H9 (cell line): ENCODE results near the gene PHF1. TPM values are rescaled to one million over a fixed set of nuclear protein-coding genes. Genes with fewer than 3 reads are reported as not detected.

Experiments
- DNase-seq: peaks from one replicate; pipeline ENCODE4 v3.0.0-alpha.2; 2017
- H2AFZ ChIP-seq: one replicate; pipeline ENCODE4 v1.6.1; 2013; ENCODE audit warnings: mild to moderate bottlenecking, low read length, control low read depth, moderate library complexity
- H2AK5ac ChIP-seq: 2 replicates; pipeline ENCODE4 v1.6.1; 2013; ENCODE audit warnings: low read length, control low read depth, mixed read lengths; ENCODE audit not compliant: insufficient read length
- H2BK120ac ChIP-seq: one replicate; pipeline ENCODE4 v1.6.1; 2013; ENCODE audit warnings: low read depth, mild to moderate bottlenecking, low read length, control low read depth, inconsistent platforms; ENCODE audit not compliant: poor library complexity, severe bottlenecking
- H2BK12ac ChIP-seq: 2 replicates; pipeline ENCODE4 v1.6.1; 2013; ENCODE audit warnings: low read length, control low read depth, mixed read lengths, low read depth; ENCODE audit not compliant: insufficient read length
- H2BK15ac ChIP-seq: 2 replicates; pipeline ENCODE4 v1.6.1; 2013; ENCODE audit warnings: low read depth, low read length, control low read depth
- H2BK20ac ChIP-seq: one replicate; pipeline ENCODE4 v1.6.1; 2013; ENCODE audit warnings: low read depth, mild to moderate bottlenecking, low read length, control low read depth, inconsistent platforms; ENCODE audit not compliant: poor library complexity, severe bottlenecking
- H2BK5ac ChIP-seq: 2 replicates; pipeline ENCODE4 v1.6.1; 2013; ENCODE audit warnings: low read length, control low read depth, mixed read lengths; ENCODE audit not compliant: insufficient read length
- H3K14ac ChIP-seq: 2 replicates; pipeline ENCODE4 v1.6.1; 2013; ENCODE audit warnings: low read length, control low read depth; ENCODE audit not compliant: insufficient read depth
- H3K18ac ChIP-seq: 2 replicates; pipeline ENCODE4 v1.6.1; 2013; ENCODE audit warnings: low read depth, mild to moderate bottlenecking, mixed read lengths, low read length, control low read depth; ENCODE audit not compliant: insufficient read length
- H3K23ac ChIP-seq: 2 replicates; pipeline ENCODE4 v1.6.1; 2013; ENCODE audit warnings: low read length, control low read depth, mixed read lengths, low read depth; ENCODE audit not compliant: insufficient read length
- H3K23me2 ChIP-seq: 2 replicates; pipeline ENCODE4 v1.6.1; 2013; ENCODE audit warnings: low read depth, mild to moderate bottlenecking, mixed read lengths, low read length, control low read depth; ENCODE audit not compliant: insufficient read length, poor library complexity, severe bottlenecking
- H3K27ac ChIP-seq: 2 replicates; pipeline ENCODE4 v1.5.1; 2013; ENCODE audit warnings: low read length, control low read depth, mixed read lengths, low read depth; ENCODE audit not compliant: insufficient read length
- H3K27me3 ChIP-seq: 2 replicates; pipeline ENCODE4 v1.6.1; 2013; ENCODE audit warnings: low read length, control low read depth, inconsistent platforms; ENCODE audit not compliant: insufficient read depth
- H3K4ac ChIP-seq: 2 replicates; pipeline ENCODE4 v1.6.1; 2013; ENCODE audit warnings: low read depth, mild to moderate bottlenecking, control low read depth, inconsistent platforms, low read length, moderate library complexity
- H3K4me1 ChIP-seq: 2 replicates; pipeline ENCODE4 v1.6.1; 2013; ENCODE audit warnings: low read length, control low read depth, inconsistent platforms; ENCODE audit not compliant: insufficient read depth
- H3K4me2 ChIP-seq: 2 replicates; pipeline ENCODE4 v1.6.1; 2013; ENCODE audit warnings: low read length, control low read depth, mixed read lengths; ENCODE audit not compliant: insufficient read length, insufficient read depth
- H3K56ac ChIP-seq: 2 replicates; pipeline ENCODE4 v1.6.1; 2013; ENCODE audit warnings: low read depth, mild to moderate bottlenecking, mixed read lengths, low read length, control low read depth; ENCODE audit not compliant: insufficient read length
- H3K79me1 ChIP-seq: 2 replicates; pipeline ENCODE4 v1.6.1; 2013; ENCODE audit warnings: low read depth, mild to moderate bottlenecking, moderate library complexity, low read length, control low read depth, inconsistent platforms; ENCODE audit not compliant: insufficient read depth, poor library complexity, severe bottlenecking
- H3K79me2 ChIP-seq: 2 replicates; pipeline ENCODE4 v1.6.1; 2013; ENCODE audit warnings: low read length, control low read depth, inconsistent platforms; ENCODE audit not compliant: insufficient read depth
- H3K9ac ChIP-seq: 2 replicates; pipeline ENCODE4 v1.6.1; 2013; ENCODE audit warnings: low read length, control low read depth, mixed read lengths; ENCODE audit not compliant: insufficient read length; ENCODE audit errors: extremely low read depth
- H3K9me3 ChIP-seq: one replicate; pipeline ENCODE4 v1.6.1; 2013; ENCODE audit warnings: low read depth, low read length, inconsistent platforms; ENCODE audit not compliant: control insufficient read depth
- H3T11ph ChIP-seq: one replicate; pipeline ENCODE4 v1.6.1; 2013; ENCODE audit warnings: mild to moderate bottlenecking, low read length, control low read depth, inconsistent platforms
- H4K20me1 ChIP-seq: one replicate; pipeline ENCODE4 v1.6.1; 2013; ENCODE audit not compliant: control insufficient read depth, insufficient read length, insufficient read depth
- H4K5ac ChIP-seq: 2 replicates; pipeline ENCODE4 v1.6.1; 2013; ENCODE audit warnings: low read depth, mild to moderate bottlenecking, mixed read lengths, low read length, control low read depth; ENCODE audit not compliant: insufficient read length
- H4K8ac ChIP-seq: replicated peaks from 2 replicates; pipeline ENCODE4 v1.6.1; 2013; ENCODE audit warnings: low read length, control low read depth, mixed read lengths, low read depth; ENCODE audit not compliant: insufficient read length
- H4K91ac ChIP-seq: 2 replicates; pipeline ENCODE4 v1.6.1; 2013; ENCODE audit warnings: low read depth, mild to moderate bottlenecking, moderate library complexity, mixed read lengths, low read length, control low read depth; ENCODE audit not compliant: insufficient read length
- H3K27ac Mint-ChIP-seq, 3 experiments: 2 replicates in 2 of 3; 3 replicates in 1 of 3; pipeline ENCODE4 v1.8.0; 2020 to 2021; ENCODE audit warnings: mixed read lengths in 3 of 3, mild to moderate bottlenecking in 1 of 3, moderate library complexity in 1 of 3
- H3K27me3 Mint-ChIP-seq: 2 replicates; pipeline ENCODE4 v1.8.0; 2021; ENCODE audit warnings: low read depth, mild to moderate bottlenecking, moderate library complexity, mixed read lengths
- H3K36me3 Mint-ChIP-seq, 3 experiments: 2 replicates in 2 of 3; 3 replicates in 1 of 3; pipeline ENCODE4 v1.8.0; 2020 to 2021; ENCODE audit warnings: low read depth in 3 of 3, mixed read lengths in 3 of 3; ENCODE audit not compliant: insufficient read depth in 1 of 3
- H3K4me1 Mint-ChIP-seq, 2 experiments: 2 replicates each; pipeline ENCODE4 v1.8.0; 2020; ENCODE audit warnings: mixed read lengths in 2 of 2
- H3K4me3 Mint-ChIP-seq, 2 experiments: 2 replicates in 1 of 2; 3 replicates in 1 of 2; pipeline ENCODE4 v1.8.0; 2020 to 2021; ENCODE audit warnings: mild to moderate bottlenecking in 2 of 2, mixed read lengths in 2 of 2, moderate library complexity in 1 of 2
- H3K9me3 Mint-ChIP-seq, 2 experiments: 2 replicates in 1 of 2; 3 replicates in 1 of 2; pipeline ENCODE4 v1.8.0; 2020; ENCODE audit warnings: mild to moderate bottlenecking in 2 of 2, mixed read lengths in 2 of 2, moderate library complexity in 1 of 2
- CTCF ChIP-seq: fragments of 200-600 bp; sonication (generic); conservative IDR thresholded peaks from 3 replicates; pipeline ENCODE4 v1.8.0; 2021; ENCODE audit warnings: antibody characterized with exemption, mild to moderate bottlenecking
- WGBS: extraction: QIAGEN DNeasy Blood & Tissue Kit; methylation state at CpG from one replicate; pipeline ENCODE4 v1.1.7; 2013; ENCODE audit warnings: missing lambda C conversion rate, low lambda C conversion rate, mixed read lengths; ENCODE audit not compliant: insufficient read length; ENCODE audit errors: extremely low coverage; 5-methylcytosine and 5-hydroxymethylcytosine counted together
- total RNA-seq: library from RNA; stranded (reverse); gene quantifications from 2 replicates; pipeline ENCODE4 v1.2.1, GENCODE V29; 2021

PHF1 gene
- total RNA-seq, 1 experiment from 2014 or later = 56.8 TPM

DNA sequence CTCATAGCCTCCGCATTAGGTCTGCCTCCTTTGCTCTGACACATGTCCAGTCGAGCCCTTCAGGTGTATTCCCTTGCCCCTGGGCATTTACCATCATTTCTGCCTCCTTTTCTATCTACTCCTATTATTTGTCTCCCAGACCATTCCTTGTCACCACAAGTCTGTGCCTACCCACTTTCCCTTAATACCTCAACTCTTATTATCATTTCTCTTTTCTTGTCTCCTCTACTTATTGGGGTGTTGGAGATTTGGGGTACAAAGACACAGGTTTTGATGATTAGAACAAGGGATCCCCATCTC, 10.5 kb downstream of the PHF1 start:
- whole genome bisulfite sequencing = no CpG with 5 or more reads among the region's 2 CpGs
- Histone ChIP-seq H2BK120ac (no peak overlapping the region), H3K79me2 (peaks cover 12% of the 10 kb centered on the region; the same call in 1 of the 2 replicates), H3K79me1 (peaks cover 3% of the 10 kb centered on the region), H2BK5ac (no peak overlapping the region), H3K23ac (no peak overlapping the region), H3K4me2 (peak overlapping the region; percentile 67), H4K91ac (no peak overlapping the region), H2BK12ac (no peak overlapping the region), H2BK20ac (no peak overlapping the region), H3K14ac (no peak overlapping the region), H4K8ac (no peak overlapping the region), H2AFZ (no peak overlapping the region), H2AK5ac (no peak overlapping the region), H2BK15ac (no peak overlapping the region), H3K56ac (no peak overlapping the region), H3K4me1 (peaks cover 5% of the 10 kb centered on the region), H3K27ac (no peak overlapping the region), H3K9me3 (no peaks in the 10 kb centered on the region), H3K9ac (no peak overlapping the region), H3T11ph (no peak overlapping the region), H4K20me1 (no peaks in the 10 kb centered on the region), H3K27me3 (no peaks in the 10 kb centered on the region), H3K18ac (no peak overlapping the region), H3K23me2 (peaks cover 28% of the 10 kb centered on the region), H3K4ac (no peak overlapping the region), H4K5ac (no peak overlapping the region)
- peaks cover 70 to 71% of the 10 kb centered on the region in 2 experiments for H3K4me1 Mint-ChIP-seq
- peak overlapping the region in 2 of 3 experiments; percentile 0 to 88; a peak in 4 of 7 replicates for H3K27ac Mint-ChIP-seq
- no peaks in the 10 kb centered on the region; the same call in 1 of the 2 replicates for H3K27me3 Mint-ChIP-seq
- no peaks in the 10 kb centered on the region; a peak in 1 of 5 replicates for H3K9me3 Mint-ChIP-seq
- H3K4me3 Mint-ChIP-seq = peak overlapping the region; percentile 91 to 98
- TF ChIP-seq CTCF = no peak
- peaks cover 26 to 41% (median 37%) of the 10 kb centered on the region in 3 experiments for H3K36me3 Mint-ChIP-seq
- DNase-seq = no peak
